ENCODE measurements around the gene FAAH.
A peak's percentile ranks its signal among the peaks of the same experiment; 100 is the strongest.

The FAAH gene

DNA sequence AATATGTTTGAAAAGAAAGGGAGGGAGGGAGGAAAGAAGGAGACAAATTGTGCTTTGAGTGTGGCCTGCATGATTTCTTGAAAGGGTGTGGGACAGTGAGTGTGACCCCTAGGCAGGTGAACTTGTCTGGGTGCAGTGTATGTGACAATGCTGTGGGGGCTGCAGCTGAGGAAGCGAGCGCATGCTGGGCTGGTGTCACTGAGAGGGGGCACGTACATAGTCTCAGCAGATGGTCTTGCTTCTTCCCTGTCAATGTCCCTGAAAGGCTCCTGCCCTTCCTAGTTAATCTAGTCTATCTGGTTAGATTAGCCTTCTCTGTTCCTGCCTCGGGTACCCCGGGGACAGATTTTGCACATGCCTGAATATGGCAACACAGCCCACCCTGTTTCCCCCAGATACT lies 9.8 kb downstream of the FAAH start:
- no peak for DNase-seq (ENCODE audit: low read depth, low spot score)
- CTCF ChIA-PET = interaction anchor here (0.9 to 10.9 kb wide), 8 partner anchors 42 to 322 kb away, joined by 3 to 112 read pairs (median 4); no protein-coding TSS in a partner anchor
- POLR2A ChIA-PET = no interaction called here
- TF ChIP-seq, protein P1, sequence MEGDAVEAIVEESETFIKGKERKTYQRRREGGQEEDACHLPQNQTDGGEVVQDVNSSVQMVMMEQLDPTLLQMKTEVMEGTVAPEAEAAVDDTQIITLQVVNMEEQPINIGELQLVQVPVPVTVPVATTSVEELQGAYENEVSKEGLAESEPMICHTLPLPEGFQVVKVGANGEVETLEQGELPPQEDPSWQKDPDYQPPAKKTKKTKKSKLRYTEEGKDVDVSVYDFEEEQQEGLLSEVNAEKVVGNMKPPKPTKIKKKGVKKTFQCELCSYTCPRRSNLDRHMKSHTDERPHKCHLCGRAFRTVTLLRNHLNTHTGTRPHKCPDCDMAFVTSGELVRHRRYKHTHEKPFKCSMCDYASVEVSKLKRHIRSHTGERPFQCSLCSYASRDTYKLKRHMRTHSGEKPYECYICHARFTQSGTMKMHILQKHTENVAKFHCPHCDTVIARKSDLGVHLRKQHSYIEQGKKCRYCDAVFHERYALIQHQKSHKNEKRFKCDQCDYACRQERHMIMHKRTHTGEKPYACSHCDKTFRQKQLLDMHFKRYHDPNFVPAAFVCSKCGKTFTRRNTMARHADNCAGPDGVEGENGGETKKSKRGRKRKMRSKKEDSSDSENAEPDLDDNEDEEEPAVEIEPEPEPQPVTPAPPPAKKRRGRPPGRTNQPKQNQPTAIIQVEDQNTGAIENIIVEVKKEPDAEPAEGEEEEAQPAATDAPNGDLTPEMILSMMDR (IDR thresholded peaks at IDR 0.05; ENCODE audit: insufficient read depth, low read length, missing control alignments) = no peak
- no peak overlapping the region for H3K4me3 ChIP-seq (ENCODE audit: low read depth, low read length)

DNA sequence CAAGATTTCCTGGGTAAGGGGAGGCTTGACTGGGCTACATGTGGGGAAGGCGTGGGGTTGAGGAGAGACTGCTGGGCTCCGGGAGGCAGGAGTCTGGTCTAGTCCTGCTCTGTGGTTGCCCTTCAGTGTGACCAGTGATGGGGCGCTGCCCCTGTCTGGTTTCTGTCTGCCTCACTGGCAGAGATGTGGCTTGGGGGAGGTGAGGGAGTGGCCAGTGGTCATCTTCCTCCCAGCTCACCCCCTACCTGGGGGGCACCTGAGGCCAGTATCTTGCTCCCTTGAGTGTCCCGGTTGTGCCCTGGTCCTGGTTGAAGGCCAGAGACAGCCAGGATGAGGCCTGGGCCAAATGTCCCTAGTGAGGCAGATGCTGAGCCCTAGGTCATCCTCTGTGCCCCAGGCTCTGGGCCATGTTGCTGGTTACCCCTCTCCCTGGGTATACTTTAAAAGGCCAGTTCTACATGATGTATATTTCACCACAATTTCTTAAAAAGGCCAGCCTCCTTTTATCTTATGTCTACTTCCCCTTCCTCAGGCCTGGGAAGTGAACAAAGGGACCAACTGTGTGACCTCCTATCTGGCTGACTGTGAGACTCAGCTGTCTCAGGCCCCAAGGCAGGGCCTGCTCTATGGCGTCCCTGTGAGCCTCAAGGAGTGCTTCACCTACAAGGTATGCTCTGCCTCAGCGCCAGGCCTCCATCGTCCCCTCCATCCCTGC lies 10.5 kb downstream of the FAAH start:
- no peak for DNase-seq (ENCODE audit: low read depth, low spot score)

DNA sequence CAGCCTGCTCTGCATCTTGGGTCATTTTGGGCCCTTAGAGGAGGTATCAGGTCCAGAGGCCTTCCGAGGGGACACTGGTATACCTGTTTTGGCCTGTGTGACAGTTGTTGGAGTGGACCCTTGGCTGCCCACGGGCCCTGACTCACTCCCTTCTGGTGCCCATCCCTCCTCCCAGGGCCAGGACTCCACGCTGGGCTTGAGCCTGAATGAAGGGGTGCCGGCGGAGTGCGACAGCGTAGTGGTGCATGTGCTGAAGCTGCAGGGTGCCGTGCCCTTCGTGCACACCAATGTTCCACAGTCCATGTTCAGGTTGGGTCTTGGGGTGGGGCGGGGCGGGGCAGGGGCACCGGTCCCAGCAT lies 11.1 kb downstream of the FAAH start:
- no peak for DNase-seq (ENCODE audit: low read depth, low spot score)
- POLR2A ChIA-PET = no interaction called here
- CTCF ChIA-PET = interaction anchor here (1.4 to 10.9 kb wide), 5 partner anchors 73 to 319 kb away, joined by 3 to 112 read pairs (median 13); no protein-coding TSS in a partner anchor
- TF ChIP-seq, protein P1 (IDR thresholded peaks at IDR 0.05; ENCODE audit: insufficient read depth, low read length, missing control alignments) = no peak
- H3K4me3 ChIP-seq (ENCODE audit: low read depth, low read length) = no peak overlapping the region

More for the DNA sequence above, 10.5 kb downstream of the FAAH start:
- TF ChIP-seq, protein P1 (IDR thresholded peaks at IDR 0.05; ENCODE audit: insufficient read depth, low read length, missing control alignments) = no peak
- H3K4me3 ChIP-seq (ENCODE audit: low read depth, low read length) = no peak overlapping the region
- ChIA-PET POLR2A (no interaction called here), CTCF (interaction anchor here (0.9 to 10.9 kb wide), 7 partner anchors 41 to 321 kb away, joined by 3 to 112 read pairs (median 6); no protein-coding TSS in a partner anchor)

DNA sequence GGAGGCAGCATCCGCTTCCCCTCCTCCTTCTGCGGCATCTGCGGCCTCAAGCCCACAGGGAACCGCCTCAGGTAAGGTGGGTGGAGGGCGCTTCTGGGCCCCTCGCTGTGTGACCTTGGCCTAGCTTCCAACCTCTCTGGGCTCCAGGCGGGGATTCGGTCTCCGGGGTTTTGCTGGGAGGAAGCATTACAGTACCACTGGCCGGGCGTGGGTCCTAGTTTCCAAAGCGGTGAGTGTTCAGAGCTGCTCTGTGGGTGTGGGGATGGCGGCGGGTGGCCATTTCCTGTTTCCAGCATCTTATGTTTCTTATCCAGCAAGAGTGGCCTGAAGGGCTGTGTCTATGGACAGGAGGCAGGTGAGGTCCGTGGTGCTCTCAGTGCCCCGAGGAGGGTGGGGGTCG lies 11.6 kb downstream of the FAAH start:
- H3K4me3 ChIP-seq (ENCODE audit: low read depth, low read length) = no peak overlapping the region
- no peak for DNase-seq (ENCODE audit: low read depth, low spot score)
- TF ChIP-seq, protein P1 (IDR thresholded peaks at IDR 0.05; ENCODE audit: insufficient read depth, low read length, missing control alignments) = no peak
- POLR2A ChIA-PET = no interaction called here
- CTCF ChIA-PET = interaction anchor here (1.2 to 10.9 kb wide), 6 partner anchors 44 to 319 kb away, joined by 3 to 112 read pairs (median 10); no protein-coding TSS in a partner anchor

DNA sequence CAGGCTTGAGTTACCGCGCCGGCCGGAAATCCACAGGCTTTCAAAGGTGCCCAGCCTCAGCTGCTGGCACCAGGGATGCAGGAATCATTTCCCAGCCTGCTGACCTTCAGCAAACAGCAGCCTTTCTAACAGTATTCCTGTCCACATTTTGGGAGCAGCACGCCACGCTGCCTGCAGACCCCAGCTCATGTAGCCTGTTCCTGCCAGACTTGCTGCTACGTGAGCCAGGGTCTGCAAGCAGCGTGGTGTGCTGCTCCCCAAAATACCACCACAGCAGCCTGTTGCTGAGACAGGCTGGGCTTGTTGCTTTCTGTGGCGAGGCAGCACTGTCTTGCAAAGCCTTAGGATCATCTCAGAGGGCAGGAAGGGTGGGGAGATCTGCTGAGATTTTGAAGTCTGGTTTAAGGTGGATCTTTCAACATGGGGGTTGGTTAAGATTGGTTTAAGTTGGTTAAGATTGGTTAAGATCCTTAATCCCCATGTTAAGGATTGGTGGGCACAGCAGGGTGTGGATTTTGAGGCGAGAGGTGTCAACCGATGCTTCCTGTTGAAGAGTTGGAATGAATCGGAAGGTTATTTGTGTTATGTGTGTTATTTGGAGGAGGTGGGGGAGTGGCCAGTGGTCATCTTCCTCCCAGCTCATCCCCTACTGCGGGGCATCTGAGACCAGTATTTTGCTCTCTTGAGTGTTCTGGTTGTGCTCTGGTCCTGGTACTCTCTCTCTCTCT lies 12.9 kb downstream of the FAAH start:
- CTCF ChIA-PET = interaction anchor here (0.7 to 10.9 kb wide), 15 partner anchors 8 to 317 kb away, joined by 3 to 112 read pairs (median 5); a partner anchor contains a TSS
- no peak for DNase-seq (ENCODE audit: low read depth, low spot score)
- POLR2A ChIA-PET = no interaction called here
- peak overlapping the region; percentile 16 for H3K4me3 ChIP-seq (ENCODE audit: low read depth, low read length)
- TF ChIP-seq, protein P1 (IDR thresholded peaks at IDR 0.05; ENCODE audit: insufficient read depth, low read length, missing control alignments) = no peak

DNA sequence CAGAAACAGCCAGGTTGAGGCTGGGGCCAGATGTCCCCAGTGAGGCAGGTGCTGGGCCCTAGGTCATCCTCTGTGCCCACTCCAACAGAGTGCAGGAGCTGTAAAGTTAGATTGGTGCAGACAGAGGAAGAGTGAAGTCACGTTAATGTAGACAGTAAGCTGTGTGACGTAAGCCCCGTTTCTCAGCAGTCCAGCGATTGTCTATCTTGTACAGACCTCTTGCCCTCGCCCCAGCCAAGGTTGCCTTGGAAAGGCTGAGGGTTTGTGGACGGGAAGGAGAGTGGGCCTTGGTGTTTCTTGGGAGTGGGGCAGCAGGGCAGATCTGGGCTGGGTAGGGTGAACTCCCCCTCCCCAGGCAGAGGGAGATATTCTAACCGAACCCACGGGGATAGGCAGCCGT lies 13.5 kb downstream of the FAAH start:
- CTCF ChIA-PET = interaction anchor here (1.4 to 10.9 kb wide), 6 partner anchors 11 to 317 kb away, joined by 3 to 112 read pairs (median 22); no protein-coding TSS in a partner anchor
- TF ChIP-seq, protein P1 (IDR thresholded peaks at IDR 0.05; ENCODE audit: insufficient read depth, low read length, missing control alignments) = no peak
- DNase-seq (ENCODE audit: low read depth, low spot score) = no peak
- H3K4me3 ChIP-seq (ENCODE audit: low read depth, low read length) = no peak overlapping the region
- POLR2A ChIA-PET = no interaction called here

Measured in AG04449 (cell line).